Transverse colon (tissue), 4 donors: ENCODE measurements around the gene STIM1.

Experiments
- CTCF ChIP-seq, 5 experiments: fragments of 200-600 bp in 3 of 5; fragments of 450-650 bp in 2 of 5; sonication (generic) in 3 of 5; IDR thresholded peaks; 1 replicate in 2 of 5; 2 replicates in 3 of 5; pipeline ENCODE4 v1.5.1; 2016 to 2017; ENCODE audit warnings: antibody characterized with exemption in 5 of 5, inconsistent platforms in 3 of 5, mild to moderate bottlenecking in 2 of 5, moderate library complexity in 1 of 5
- EP300 ChIP-seq: sonication (generic); formaldehyde crosslinking; IDR thresholded peaks from one replicate; pipeline ENCODE4 v1.6.1; 2017; ENCODE audit warnings: antibody characterized with exemption, low read depth
- POLR2A ChIP-seq: fragments of 450-650 bp; IDR thresholded peaks from one replicate; pipeline ENCODE4 v1.6.1; 2016; ENCODE audit warnings: antibody characterized with exemption, mild to moderate bottlenecking, moderate library complexity
- POLR2AphosphoS5 ChIP-seq, 3 donors: sonication (generic); formaldehyde crosslinking; IDR thresholded peaks; one replicate each; pipeline ENCODE4 v1.6.1; 2016; ENCODE audit warnings: antibody characterized with exemption in 3 of 3

DNA sequence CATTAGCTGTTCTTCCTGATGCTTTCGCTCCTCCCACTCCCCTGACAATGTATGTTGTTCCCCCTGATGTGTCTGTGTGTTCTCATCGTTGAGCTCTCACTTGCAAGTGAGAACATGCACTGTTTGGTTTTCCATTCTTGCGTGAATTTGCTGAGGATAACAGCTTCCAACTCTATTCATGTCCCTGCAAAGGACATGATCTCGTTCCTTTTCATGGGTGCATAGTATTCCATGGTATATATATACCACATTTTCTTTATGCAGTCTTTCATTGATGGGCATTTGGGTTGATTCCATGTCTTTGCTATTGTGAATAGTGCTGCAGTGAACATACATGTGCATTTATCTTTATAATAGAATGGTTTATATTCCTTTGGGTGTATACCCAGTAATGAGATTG, 180.5 kb downstream of the STIM1 start:
- TF ChIP-seq CTCF (IDR thresholded peaks at IDR 0.05): no peak
- TF ChIP-seq POLR2AphosphoS5 (IDR thresholded peaks at IDR 0.05): no peak
- no peak for TF ChIP-seq POLR2A
- no peak for TF ChIP-seq EP300
